Measurements from ENCODE around the gene CHST10.
"Not testable (repeated sequence)": the region's sequence is repeated elsewhere in the genome, so short reads cannot be mapped to it uniquely, and the experiment has no call there.

The CHST10 gene

GRCh38 chr2:100416935-100417710, at the start of gene CHST10:
TSS of gene CHST10 (minus strand) at chr2:100417668. CDS start at chr2:100406675, 10,993 bp downstream.
- DNase-seq, result peak; percentile 88

- DNase-seq, result no peak
Measured at GRCh38 chr2:100460904-100461530, 43.5 kb upstream of the CHST10 start.

- not testable (repeated sequence) for DNase-seq
Measured at GRCh38 chr2:100456357-100456756, 38.9 kb upstream of the CHST10 start.

- no peak for DNase-seq
Measured at GRCh38 chr2:100453853-100454252, 36.4 kb upstream of the CHST10 start.

- no peak for DNase-seq
Measured at GRCh38 chr2:100451734-100452133, 34.3 kb upstream of the CHST10 start.

- DNase-seq, result no peak
Measured at GRCh38 chr2:100451092-100451491, 33.6 kb upstream of the CHST10 start.

GRCh38 chr2:100446696-100447095, 29.2 kb upstream of the CHST10 start:
- DNase-seq, result no peak

- no peak for DNase-seq
Measured at GRCh38 chr2:100437751-100438150, 20.3 kb upstream of the CHST10 start.

- DNase-seq, result no peak
Measured at GRCh38 chr2:100429726-100430125, 12.3 kb upstream of the CHST10 start.

- DNase-seq, result peak; percentile 77
Measured at GRCh38 chr2:100427627-100428258, 10.3 kb upstream of the CHST10 start.

- DNase-seq, result no peak
Measured at GRCh38 chr2:100427111-100427510, 9.6 kb upstream of the CHST10 start.

GRCh38 chr2:100426384-100426720, 8.9 kb upstream of the CHST10 start:
- DNase-seq, result no peak

- DNase-seq, result no peak
Measured at GRCh38 chr2:100425573-100426383, 8.3 kb upstream of the CHST10 start.

- no peak for DNase-seq
Measured at GRCh38 chr2:100425107-100425506, 7.6 kb upstream of the CHST10 start.

GRCh38 chr2:100424277-100424875, 6.9 kb upstream of the CHST10 start:
- no peak for DNase-seq

- no peak for DNase-seq
Measured at GRCh38 chr2:100423631-100424030, 6.2 kb upstream of the CHST10 start.

GRCh38 chr2:100422320-100423055, 5.0 kb upstream of the CHST10 start:
- DNase-seq, result peak; percentile 74

GRCh38 chr2:100419915-100420314, 2.4 kb upstream of the CHST10 start:
- DNase-seq, result no peak

- DNase-seq, result no peak
Measured at GRCh38 chr2:100418406-100418962, 1.0 kb upstream of the CHST10 start.

GRCh38 chr2:100417711-100418124, 250 bp upstream of the CHST10 start:
- DNase-seq, result no peak

GRCh38 chr2:100416397-100416934, 1.0 kb downstream of the CHST10 start:
- no peak for DNase-seq
